K562 (cell line): ENCODE measurements around the gene RASGRP2. TPM values are rescaled to one million over a fixed set of nuclear protein-coding genes. Genes with fewer than 3 reads are reported as not detected.

Source experiments
- ATAC-seq: fragments of 200-7000 bp; cut with Tn5 transposase; 3 replicates; pipeline ENCODE4 v1.9.1; 2020; ENCODE audit warnings: moderate library complexity
- BruUV-seq: library from RNA; stranded (reverse); fragments of 400-500 nt; replicated peaks from 2 replicates; lab custom pipeline; 2021; lab: Mats Ljungman, UMichigan
- CTCF ChIA-PET: fragments of 300-600 bp; formaldehyde crosslinking; extraction: SDS; loops from one replicate; lab custom pipeline; 2021; ENCODE audit warnings: low intra/inter-chr PET ratio; lab: Yijun Ruan, JAX
- POLR2A ChIA-PET: fragments of 300-600, 350-650 bp; sonication (Branson Sonifier 250); formaldehyde crosslinking; extraction: SDS; loops from one replicate; lab custom pipeline; 2021; ENCODE audit warnings: antibody characterized with exemption, inconsistent platforms; lab: Yijun Ruan, JAX
- DNase-seq, 4 experiments: peaks; one replicate each; pipeline versions ENCODE4 v3.0.0 to v3.0.0-alpha.2; 2011 to 2018; ENCODE audit warnings: low spot score in 3 of 4, mixed read lengths in 3 of 4; ENCODE audit errors: extremely low read depth in 1 of 4
- FAIRE-seq: peaks from 2 replicates; lab custom pipeline; 2011; peaks lifted over from hg19 to GRCh38; lab: Jason Lieb, UNC
- H2AFZ ChIP-seq: 2 replicates; pipeline ENCODE4 v1.6.0; 2011; ENCODE audit warnings: low read depth, low read length, control low read depth, inconsistent platforms
- H3K27ac ChIP-seq: fragments of 200-600 bp; 3 replicates; pipeline ENCODE4 v1.8.0; 2011; ENCODE audit warnings: low read depth, mild to moderate bottlenecking, control low read depth, inconsistent platforms, low read length, moderate library complexity, mixed read lengths; ENCODE audit errors: extremely low read depth
- H3K27me3 ChIP-seq, 2 experiments: fragments of 300-600 bp in 1 of 2; 2 replicates in 1 of 2; 3 replicates in 1 of 2; pipeline versions ENCODE4 v1.6.0 to v1.8.0; 2011; ENCODE audit warnings: inconsistent platforms in 2 of 2, low read length in 2 of 2, mild to moderate bottlenecking in 1 of 2, mixed read lengths in 1 of 2, moderate library complexity in 1 of 2; ENCODE audit not compliant: control insufficient read depth in 2 of 2, insufficient read depth in 2 of 2
- H3K36me3 ChIP-seq: fragments of 300-600 bp; 3 replicates; pipeline ENCODE4 v1.8.0; 2011; ENCODE audit warnings: mild to moderate bottlenecking, low read length, inconsistent platforms; ENCODE audit not compliant: control insufficient read depth, insufficient read depth
- H3K4me1 ChIP-seq, 2 experiments: fragments of 200-600 bp in 1 of 2; replicated peaks in 1 of 2; 2 replicates in 1 of 2; 3 replicates in 1 of 2; pipeline versions ENCODE4 v1.5.1 to v1.8.0; 2011; ENCODE audit warnings: inconsistent platforms in 2 of 2, low read length in 2 of 2, mild to moderate bottlenecking in 1 of 2, mixed read lengths in 1 of 2, moderate library complexity in 1 of 2; ENCODE audit not compliant: control insufficient read depth in 2 of 2, insufficient read depth in 2 of 2
- H3K4me2 ChIP-seq: 2 replicates; pipeline ENCODE4 v1.6.1; 2011; ENCODE audit warnings: low read length, control low read depth, inconsistent platforms, mixed read lengths; ENCODE audit not compliant: insufficient read depth
- H3K4me3 ChIP-seq: fragments of 200-600 bp; sonication (generic), shearing (Covaris generic); 2 replicates; pipeline ENCODE4 v1.5.1; 2016; ENCODE audit warnings: control low read depth, inconsistent platforms
- H3K79me2 ChIP-seq: fragments of 200-600 bp; 3 replicates; pipeline ENCODE4 v1.8.0; 2011; ENCODE audit warnings: low read length, inconsistent platforms; ENCODE audit not compliant: control insufficient read depth, insufficient read depth
- H3K9ac ChIP-seq, 2 experiments: 2 replicates each; pipeline versions ENCODE4 v1.6.0 to v1.6.1; 2011; ENCODE audit warnings: low read depth in 2 of 2, low read length in 2 of 2, control low read depth in 1 of 2, inconsistent platforms in 1 of 2, mild to moderate bottlenecking in 1 of 2, mixed read lengths in 1 of 2; ENCODE audit not compliant: insufficient read depth in 1 of 2
- H3K9me1 ChIP-seq: one replicate; pipeline ENCODE4 v1.6.0; 2011; ENCODE audit warnings: inconsistent platforms, mild to moderate bottlenecking, low read length, moderate library complexity; ENCODE audit not compliant: control insufficient read depth, insufficient read depth
- H3K9me3 ChIP-seq: replicated peaks from 2 replicates; pipeline ENCODE4 v1.5.1; 2011; ENCODE audit warnings: low read depth, low read length, inconsistent platforms; ENCODE audit not compliant: control insufficient read depth, insufficient read depth
- H4K20me1 ChIP-seq: replicated peaks from 2 replicates; pipeline ENCODE4 v1.6.1; 2011; ENCODE audit warnings: low read length, inconsistent platforms, mixed read lengths; ENCODE audit not compliant: control insufficient read depth, insufficient read depth
- ADNP ChIP-seq: fragments of 200-800 bp; sonication (Bioruptor generic); IDR thresholded peaks from 2 replicates; pipeline ENCODE4 v1.6.1; 2016; ENCODE audit warnings: missing genetic modification characterization, missing compliant biosample characterization
- CXXC5 ChIP-seq: fragments of 250-450 bp; sonication (Bioruptor Pico); IDR thresholded peaks from 2 replicates; pipeline ENCODE4 v1.8.0; 2022; ENCODE audit warnings: inconsistent platforms, mild to moderate bottlenecking, moderate library complexity
- E2F6 ChIP-seq, 2 experiments: IDR thresholded peaks; 2 replicates each; pipeline ENCODE4 v1.6.1; 2011; ENCODE audit warnings: borderline replicate concordance in 1 of 2, control low read depth in 1 of 2, low read depth in 1 of 2, low read length in 1 of 2, mild to moderate bottlenecking in 1 of 2, mixed read lengths in 1 of 2, moderate library complexity in 1 of 2; ENCODE audit not compliant: insufficient read depth in 1 of 2, insufficient read length in 1 of 2, poor library complexity in 1 of 2, severe bottlenecking in 1 of 2; ENCODE audit errors: extremely low read depth in 1 of 2
- GTF2A2 ChIP-seq: IDR thresholded peaks from 2 replicates; pipeline ENCODE4 v1.6.1; 2016; ENCODE audit warnings: mild to moderate bottlenecking, missing genetic modification characterization, missing compliant biosample characterization
- MAZ ChIP-seq, 2 experiments: fragments of 450-650 bp in 1 of 2; sonication (generic) in 1 of 2; formaldehyde crosslinking; IDR thresholded peaks in 1 of 2; conservative IDR thresholded peaks in 1 of 2; 2 replicates each; pipeline versions ENCODE4 v1.4.0 to v1.5.0; 2020; ENCODE audit warnings: mild to moderate bottlenecking in 1 of 2, missing genetic modification reagents in 1 of 2
- PCBP1 ChIP-seq: fragments of 200-400 bp; formaldehyde crosslinking; IDR thresholded peaks from 2 replicates; pipeline ENCODE4 v1.6.1; 2018; ENCODE audit warnings: mild to moderate bottlenecking, low read depth, low read length; ENCODE audit not compliant: poor library complexity, severe bottlenecking
- SMAD2 ChIP-seq: fragments of 150-350 bp; IDR thresholded peaks from 2 replicates; pipeline ENCODE4 v1.6.1; 2014; ENCODE audit warnings: low read depth, mild to moderate bottlenecking, low read length
- TAF1 ChIP-seq: IDR thresholded peaks from 2 replicates; pipeline ENCODE4 v1.6.1; 2011; ENCODE audit warnings: mild to moderate bottlenecking, low read length, moderate library complexity; ENCODE audit not compliant: insufficient read depth, control insufficient read depth, severe bottlenecking; ENCODE audit errors: extremely low read depth
- THRAP3 ChIP-seq: fragments of 450-650 bp; IDR thresholded peaks from 2 replicates; pipeline ENCODE4 v1.6.1; 2016; ENCODE audit warnings: mild to moderate bottlenecking, inconsistent platforms, borderline replicate concordance
- VEZF1 ChIP-seq: fragments of 200-800 bp; sonication (Bioruptor generic); IDR thresholded peaks from 2 replicates; pipeline ENCODE4 v1.6.1; 2017; ENCODE audit warnings: missing genetic modification characterization, missing compliant biosample characterization
- ZBTB7A ChIP-seq: IDR thresholded peaks from 2 replicates; pipeline ENCODE4 v1.6.1; 2011; ENCODE audit warnings: low read depth, mild to moderate bottlenecking, low read length, moderate library complexity, borderline replicate concordance; ENCODE audit not compliant: control insufficient read depth
- WGBS: fragments of 100-300 bp; shearing (Covaris generic); methylation state at CpG from one replicate; pipeline ENCODE4 v1.1.6; 2016; ENCODE audit warnings: low coverage, mixed read lengths; ENCODE audit not compliant: insufficient coverage; ENCODE audit errors: missing lambda C conversion rate; 5-methylcytosine and 5-hydroxymethylcytosine counted together
- in situ Hi-C: fragments of 300-500 bp; cut with MboI; formaldehyde crosslinking; loops from 4 replicates; pipeline ENCODE4 v1.15.0; 2018; ENCODE audit warnings: inconsistent platforms, mixed read lengths
- intact Hi-C: fragments of 100-400 bp; cut with micrococcal nuclease; formaldehyde crosslinking; loops from 2 replicates; pipeline ENCODE4 v1.14.2; 2022
- polyA plus RNA-seq, 8 experiments: library from polyadenylated mRNA; depleted of rRNA in 4 of 8; stranded (reverse) in 5 of 8; unstranded in 3 of 8; fragments of >200 nt; fragmentation: Nextera tagmentation in 2 of 8; fragmentation: Illumina TruSeq in 1 of 8; extraction: Ambion mirVana in 2 of 8; extraction: Trizol in 1 of 8; gene quantifications; 2 replicates each; pipeline versions ENCODE4 v1.2.1 to v1.2.3, GENCODE V29; 2011 to 2014; ENCODE audit warnings: inconsistent platforms in 1 of 8, missing spikeins in 1 of 8
- total RNA-seq, 7 experiments: library from RNA; depleted of rRNA in 6 of 7; stranded (reverse); fragments of >200 nt in 6 of 7; fragmentation: Illumina TruSeq in 2 of 7; extraction: Trizol in 2 of 7; gene quantifications; 2 replicates each; pipeline versions ENCODE4 v1.2.1 to v1.2.3, GENCODE V29; 2011 to 2021; ENCODE audit warnings: low replicate concordance in 1 of 7
- TF ChIP-seq, protein P1 (sequence below), 2 experiments: fragments of 200-800 bp in 1 of 2; sonication (Bioruptor generic) in 1 of 2; sonication (generic) in 1 of 2; formaldehyde crosslinking in 1 of 2; IDR thresholded peaks in 1 of 2; conservative IDR thresholded peaks in 1 of 2; 2 replicates each; pipeline versions ENCODE4 v1.5.0 to v1.6.1; 2016 to 2020; ENCODE audit warnings: missing compliant biosample characterization in 1 of 2, missing genetic modification characterization in 1 of 2, missing genetic modification reagents in 1 of 2
- TF ChIP-seq, protein P2 (sequence below): IDR thresholded peaks from 2 replicates; pipeline ENCODE4 v1.6.1; 2011; ENCODE audit not compliant: insufficient read length; ENCODE audit errors: extremely low read depth

RASGRP2 gene
- total and polyA plus RNA-seq, 9 of the 15 experiments (the other 6 are each of a cell fraction or from before 2014, with no cell fraction given), result 0.87 to 22.7 (median 5.5) TPM

GRCh38 chr11:64744544-64745188 is 724 bp upstream of the RASGRP2 start:
- Histone ChIP-seq H2AFZ (peak overlapping the region; percentile 95), H3K9me1 (no peaks in the 10 kb centered on the region), H3K36me3 (no peaks in the 10 kb centered on the region), H3K27ac (peak overlapping the region; percentile 73), H3K9ac (peak overlapping the region; percentile 61 to 90), H3K4me2 (peak overlapping the region; percentile 77), H3K4me1 (peaks cover 12 to 65% of the 10 kb centered on the region in 2 experiments; a peak in 3 of 5 replicates), H3K9me3 (no peaks in the 10 kb centered on the region), H3K4me3 (peak overlapping the region; percentile 47), H4K20me1 (no peaks in the 10 kb centered on the region; the same call in 1 of the 2 replicates), H3K79me2 (no peaks in the 10 kb centered on the region), H3K27me3 (no peaks in the 10 kb centered on the region; a peak in 1 of 5 replicates)
- TF ChIP-seq GTF2A2 (tag) (no peak), E2F6 (IDR thresholded peaks at IDR 0.05; ENCODE audit: borderline replicate concordance in 1 of 2, extremely low read depth in 1 of 2, insufficient read depth in 1 of 2, insufficient read length in 1 of 2, low read depth in 1 of 2, low read length in 1 of 2, poor library complexity in 1 of 2, severe bottlenecking in 1 of 2) (peak in 1 of 2 experiments; percentile 68), CXXC5 (CRISPR knock-in tag) (peak; percentile 14; the same call in 1 of the 2 replicates), VEZF1 (CRISPR knock-in tag) (peak; percentile 75), THRAP3 (no peak), ADNP (0 out of 2 replicates have a peak, but pooled peaks have one; percentile 27), MAZ (CRISPR knock-in tag; conservative IDR thresholded peaks at IDR 0.05 in 1 of 2, IDR thresholded peaks at IDR 0.05 in 1 of 2) (0 out of 4 replicates have a peak, but pooled peaks of 1 of the 2 experiments have one; percentile 52), PCBP1 (peak; percentile 6), SMAD2 (no peak), TAF1 (peak; percentile 2), ZBTB7A (peak; percentile 66; the same call in 1 of the 2 replicates)
- TF ChIP-seq, protein P1, sequence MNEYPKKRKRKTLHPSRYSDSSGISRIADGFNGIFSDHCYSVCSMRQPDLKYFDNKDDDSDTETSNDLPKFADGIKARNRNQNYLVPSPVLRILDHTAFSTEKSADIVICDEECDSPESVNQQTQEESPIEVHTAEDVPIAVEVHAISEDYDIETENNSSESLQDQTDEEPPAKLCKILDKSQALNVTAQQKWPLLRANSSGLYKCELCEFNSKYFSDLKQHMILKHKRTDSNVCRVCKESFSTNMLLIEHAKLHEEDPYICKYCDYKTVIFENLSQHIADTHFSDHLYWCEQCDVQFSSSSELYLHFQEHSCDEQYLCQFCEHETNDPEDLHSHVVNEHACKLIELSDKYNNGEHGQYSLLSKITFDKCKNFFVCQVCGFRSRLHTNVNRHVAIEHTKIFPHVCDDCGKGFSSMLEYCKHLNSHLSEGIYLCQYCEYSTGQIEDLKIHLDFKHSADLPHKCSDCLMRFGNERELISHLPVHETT (CRISPR knock-in tag; conservative IDR thresholded peaks at IDR 0.05 in 1 of 2, IDR thresholded peaks at IDR 0.05 in 1 of 2), result 0 out of 4 replicates have a peak, but pooled peaks of 1 of the 2 experiments have one; percentile 49
- TF ChIP-seq, protein P2, sequence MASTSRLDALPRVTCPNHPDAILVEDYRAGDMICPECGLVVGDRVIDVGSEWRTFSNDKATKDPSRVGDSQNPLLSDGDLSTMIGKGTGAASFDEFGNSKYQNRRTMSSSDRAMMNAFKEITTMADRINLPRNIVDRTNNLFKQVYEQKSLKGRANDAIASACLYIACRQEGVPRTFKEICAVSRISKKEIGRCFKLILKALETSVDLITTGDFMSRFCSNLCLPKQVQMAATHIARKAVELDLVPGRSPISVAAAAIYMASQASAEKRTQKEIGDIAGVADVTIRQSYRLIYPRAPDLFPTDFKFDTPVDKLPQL, result no peak
- no TSS peak for BruUV-seq
- WGBS, result 2% methylated on average over 19 of the region's 89 CpGs
- CTCF ChIA-PET, result interaction anchor here (1.0 kb wide), 1 partner anchor 251 kb away, joined by 4 read pairs; no protein-coding TSS in a partner anchor
- FAIRE-seq (no peak), ATAC-seq (no peak), DNase-seq (peak; percentile 54 to 89 (median 81))
- intact Hi-C loops (loop anchor here (5.0 kb wide), 1 partner anchor 87 kb away; no protein-coding TSS in a partner anchor), in situ Hi-C loops (no loop called here)
- POLR2A ChIA-PET, result interaction anchor here (0.5 to 1.3 kb wide), 4 partner anchors 15 to 1717 kb away, joined by 3 to 5 read pairs (median 3); partner anchors contain the start of genes EHD1 and PYGM
